Measurements from ENCODE around the gene HTR4.
"Not testable (repeated sequence)": the region's sequence is repeated elsewhere in the genome, so short reads cannot be mapped to it uniquely, and the experiment has no call there.

The HTR4 gene, protein sequence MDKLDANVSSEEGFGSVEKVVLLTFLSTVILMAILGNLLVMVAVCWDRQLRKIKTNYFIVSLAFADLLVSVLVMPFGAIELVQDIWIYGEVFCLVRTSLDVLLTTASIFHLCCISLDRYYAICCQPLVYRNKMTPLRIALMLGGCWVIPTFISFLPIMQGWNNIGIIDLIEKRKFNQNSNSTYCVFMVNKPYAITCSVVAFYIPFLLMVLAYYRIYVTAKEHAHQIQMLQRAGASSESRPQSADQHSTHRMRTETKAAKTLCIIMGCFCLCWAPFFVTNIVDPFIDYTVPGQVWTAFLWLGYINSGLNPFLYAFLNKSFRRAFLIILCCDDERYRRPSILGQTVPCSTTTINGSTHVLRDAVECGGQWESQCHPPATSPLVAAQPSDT

DNA sequence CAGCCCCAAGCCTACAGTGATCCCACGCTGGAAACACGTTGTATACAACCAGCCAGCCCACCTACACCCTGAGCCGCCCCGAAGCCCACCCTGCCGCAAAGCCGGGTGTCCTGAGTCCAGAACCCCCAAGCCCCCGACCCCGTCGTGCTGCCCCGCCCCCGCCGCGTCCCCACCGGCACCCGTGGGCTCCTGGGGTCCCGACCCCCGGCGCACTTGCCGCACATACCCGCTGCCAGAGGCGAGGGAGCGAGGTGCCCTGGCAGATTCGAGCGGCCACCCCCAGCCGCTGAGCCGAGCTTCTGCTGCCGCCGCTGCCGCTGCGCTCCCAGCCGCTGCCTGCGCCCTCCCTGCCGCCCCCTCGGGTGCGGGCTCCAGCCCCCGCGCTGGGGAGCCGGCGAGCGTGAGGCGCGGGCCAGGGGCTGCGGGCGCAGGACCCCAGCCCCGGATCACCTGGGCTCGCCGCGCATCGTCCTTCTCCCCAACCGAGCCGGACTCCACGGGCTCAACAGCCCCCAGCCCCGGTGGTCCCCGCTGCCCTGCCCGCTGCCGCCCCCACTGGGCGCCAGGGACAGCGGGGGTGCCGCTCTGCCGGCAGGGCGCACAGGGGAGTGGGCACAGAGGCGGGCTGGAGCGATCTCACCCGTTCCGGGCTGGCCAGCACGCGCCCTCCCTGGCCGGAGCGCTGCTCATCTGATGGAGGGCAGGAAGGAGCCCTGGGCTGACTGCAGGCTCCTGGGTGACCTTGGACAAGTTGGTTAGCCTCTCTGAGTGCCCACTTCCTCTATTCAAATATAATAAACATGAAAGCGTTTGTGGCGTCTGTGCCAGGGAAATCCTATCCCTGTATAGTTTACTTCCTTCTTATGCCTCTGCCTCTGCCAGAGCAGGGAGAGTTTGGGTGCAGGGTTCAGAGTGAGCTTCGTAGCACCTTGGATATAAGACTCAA is at the start of gene HTR4:
HTR4 (minus strand) TSS at position 692 of the 946 bp plus-strand sequence. CDS start 17,513 bp downstream, outside the sequence.
- no peak for DNase-seq

DNA sequence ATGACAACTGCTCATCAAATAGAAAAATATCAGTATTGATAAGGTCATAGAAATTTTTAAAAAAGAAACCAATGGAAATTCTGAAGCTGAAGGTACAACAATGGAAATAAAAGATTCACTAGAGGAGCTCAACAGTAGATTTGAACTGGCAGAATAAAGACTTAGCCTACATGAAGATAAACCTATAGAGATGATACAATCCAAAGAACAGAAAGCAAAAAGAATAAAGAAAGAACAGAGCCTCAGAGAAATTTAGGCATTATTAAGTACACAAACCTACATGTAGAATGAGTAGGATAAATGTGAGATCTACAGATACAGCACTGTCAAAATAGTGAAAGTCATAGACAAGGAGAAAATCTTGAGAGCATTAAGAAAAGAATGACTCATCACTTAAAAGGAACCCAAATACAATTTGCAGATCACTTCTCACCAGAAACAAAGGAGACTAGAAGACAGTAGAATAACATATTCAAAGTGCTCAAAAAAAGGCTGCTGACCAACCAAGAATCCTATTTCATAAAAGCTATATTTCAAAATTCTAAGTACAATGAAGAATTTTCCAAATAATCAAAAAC is 47.8 kb upstream of the HTR4 start:
- no peak for DNase-seq

DNA sequence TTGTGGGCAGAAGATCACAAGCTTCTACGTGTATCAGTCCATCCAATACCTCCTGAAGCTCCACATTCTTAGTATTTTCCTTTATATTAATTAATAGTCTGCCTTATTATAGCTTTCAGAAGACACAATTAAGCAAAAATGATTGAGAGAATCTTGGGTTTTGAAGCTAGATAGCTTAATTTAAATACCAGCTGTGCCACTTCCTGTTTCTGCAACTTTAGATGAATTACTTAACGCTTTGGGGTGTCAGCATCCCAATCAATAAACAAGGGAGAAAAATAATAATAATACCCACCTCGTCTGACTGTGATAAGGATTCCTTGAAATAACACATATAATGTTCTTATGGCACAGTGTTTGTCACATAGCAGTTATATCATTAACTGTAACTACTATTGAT is 44.7 kb upstream of the HTR4 start:
- no peak for DNase-seq

DNA sequence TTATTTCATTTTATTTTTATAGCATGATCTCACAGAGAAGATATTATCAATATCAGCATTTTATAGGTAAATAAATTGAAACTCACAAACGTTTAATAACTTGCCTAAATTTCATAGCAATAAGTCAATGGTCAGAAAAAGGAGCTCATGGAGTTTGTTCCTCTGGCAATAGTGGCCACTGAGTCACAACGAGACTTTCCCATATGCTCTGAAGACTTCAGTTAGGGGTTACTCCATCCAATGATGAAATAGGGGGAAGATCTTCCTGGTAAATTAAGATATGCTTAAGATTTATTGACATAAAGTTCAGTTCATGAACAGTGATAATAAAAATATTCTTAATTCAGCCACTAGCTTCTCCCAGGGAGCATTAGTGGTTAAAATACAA is 43.5 kb upstream of the HTR4 start:
- DNase-seq = no peak

DNA sequence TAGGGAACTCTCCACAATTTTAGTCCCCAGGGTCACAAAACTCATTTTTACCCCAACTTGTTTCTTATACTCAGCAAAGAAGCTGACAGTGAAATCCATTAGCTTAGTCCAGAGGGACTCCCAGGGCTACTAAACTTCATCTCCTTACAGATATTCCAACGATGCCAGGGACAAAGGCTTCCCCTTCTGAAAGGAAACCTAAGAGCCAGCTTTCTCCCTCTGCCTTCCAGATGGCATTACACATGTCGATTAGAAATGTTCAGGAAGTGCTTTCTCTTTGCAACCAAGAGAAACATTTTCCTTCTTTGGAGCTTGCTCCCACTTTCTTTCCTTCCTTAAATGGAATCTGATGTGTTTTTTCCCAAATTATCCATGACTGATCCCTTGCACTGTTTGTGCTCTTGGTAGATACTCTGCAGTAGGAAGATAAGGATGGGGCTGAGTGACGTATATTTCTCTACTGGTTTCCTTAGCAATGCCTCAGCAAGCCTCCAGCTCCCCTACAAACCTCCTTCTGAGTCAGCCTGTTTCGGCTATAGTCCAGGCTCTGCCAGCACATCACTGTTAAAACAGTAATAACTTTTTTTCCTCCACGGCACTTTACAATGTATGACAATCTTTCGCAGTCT is 43.0 kb upstream of the HTR4 start:
- DNase-seq = no peak

DNA sequence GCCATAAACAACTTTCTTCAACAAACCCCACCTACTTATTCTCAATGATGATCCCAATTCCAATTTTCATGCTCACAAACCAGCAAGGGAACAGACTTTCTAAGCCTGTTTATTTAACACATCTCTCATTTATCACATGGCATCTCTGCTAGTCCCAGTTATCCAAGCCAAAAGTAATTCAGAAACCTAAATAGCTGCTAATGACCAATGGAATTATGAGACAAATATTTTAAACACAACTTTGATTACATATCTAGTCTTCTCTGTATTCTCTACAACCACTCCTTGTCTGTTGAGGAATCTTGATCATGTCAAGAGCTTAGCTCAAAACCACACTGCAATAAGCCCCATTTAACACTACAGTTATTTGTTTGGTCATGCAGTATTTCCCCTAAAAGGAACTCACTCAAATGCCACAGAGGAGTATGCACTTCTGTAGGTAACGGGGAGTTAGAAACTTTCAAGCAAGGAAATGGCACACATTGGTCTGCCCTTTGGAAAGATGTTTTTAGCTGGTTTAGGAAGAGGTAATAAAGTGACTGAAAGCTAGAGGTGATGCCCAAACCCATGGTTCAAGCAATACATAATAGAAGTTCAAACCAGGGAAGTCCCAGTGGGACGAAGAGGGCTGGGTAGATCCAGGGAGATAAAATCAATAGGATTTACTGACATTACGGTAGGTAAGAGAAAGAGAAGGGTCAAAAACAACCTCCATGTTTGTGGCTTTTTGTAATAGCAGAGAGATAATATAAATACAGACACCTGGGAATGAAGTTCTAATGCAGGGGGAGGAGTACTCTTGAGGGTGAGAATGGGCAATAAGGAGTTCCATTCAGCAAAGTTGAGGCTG is 42.1 kb upstream of the HTR4 start:
- DNase-seq = no peak

DNA sequence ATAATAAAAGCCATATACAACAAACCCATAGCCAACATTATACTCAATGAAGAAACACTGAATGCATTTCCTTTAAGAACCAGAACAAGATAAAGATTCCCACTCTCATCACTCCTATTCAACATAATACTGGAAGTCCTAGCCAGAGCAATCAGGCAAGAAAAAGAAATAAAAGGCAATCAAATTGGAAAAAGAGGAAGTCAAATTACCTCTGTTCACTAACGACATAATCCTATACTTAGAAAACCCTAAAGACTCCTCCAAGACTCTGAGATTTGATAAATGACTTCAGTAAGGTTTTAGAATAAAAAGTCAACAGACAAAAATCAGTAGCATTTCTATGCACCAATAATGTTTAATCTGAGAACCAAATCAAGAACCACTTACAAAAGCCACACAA is 36.6 kb upstream of the HTR4 start:
- DNase-seq = no peak

DNA sequence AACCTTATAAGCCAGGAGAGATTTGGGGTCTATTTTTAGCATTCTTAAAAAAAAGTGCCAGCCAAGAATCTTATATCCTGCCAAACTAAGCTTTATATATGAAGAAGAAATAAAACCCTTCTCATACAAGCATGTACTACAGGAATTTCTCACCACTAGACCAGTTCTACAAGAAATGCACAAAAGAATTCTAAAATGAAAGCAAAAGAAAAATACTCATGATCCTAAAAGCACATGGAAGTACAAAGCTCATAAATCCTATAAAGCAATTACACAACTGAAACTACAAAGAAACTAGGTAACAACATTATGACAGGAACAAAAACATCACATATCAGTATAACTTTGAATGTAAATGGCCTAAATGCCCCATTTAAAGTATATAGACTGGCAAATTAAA is 34.5 kb upstream of the HTR4 start:
- DNase-seq = no peak

DNA sequence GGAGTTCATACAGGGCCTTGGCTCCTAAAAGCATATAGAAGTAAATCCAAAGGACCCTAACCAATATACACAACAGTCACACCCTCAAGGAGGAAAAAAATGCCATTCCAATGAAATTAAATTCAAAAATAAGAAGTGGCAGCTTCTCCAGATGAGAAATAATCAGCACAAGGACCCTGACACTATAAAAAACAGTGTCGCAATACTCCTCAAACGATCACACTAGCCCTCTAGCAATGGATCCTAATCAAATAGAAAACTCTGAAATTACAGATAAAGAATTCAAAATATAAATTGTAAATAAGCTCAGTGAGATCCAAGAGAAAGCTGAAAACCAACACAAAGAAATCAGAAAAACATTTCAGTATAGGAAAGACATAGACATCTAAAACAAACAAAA is 33.5 kb upstream of the HTR4 start:
- no peak for DNase-seq

DNA sequence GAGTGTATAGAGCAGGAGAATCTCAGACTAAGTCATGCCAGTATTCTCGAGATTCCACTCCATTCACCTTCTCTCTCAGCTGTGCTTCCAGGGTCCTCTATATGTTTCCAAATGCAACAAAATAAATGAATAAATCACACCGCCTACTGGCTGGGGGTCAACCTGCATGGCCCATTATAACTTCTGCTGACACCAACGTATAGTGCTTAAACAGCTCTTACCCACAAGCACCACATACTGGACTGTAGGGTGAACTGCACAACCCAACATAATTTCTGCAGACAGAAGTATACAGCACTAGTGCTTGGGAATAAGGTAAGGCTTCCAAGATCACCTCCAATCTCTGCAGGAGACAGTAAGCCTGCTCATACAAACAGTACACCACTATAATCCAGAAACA is 33.1 kb upstream of the HTR4 start:
- DNase-seq = no peak

DNA sequence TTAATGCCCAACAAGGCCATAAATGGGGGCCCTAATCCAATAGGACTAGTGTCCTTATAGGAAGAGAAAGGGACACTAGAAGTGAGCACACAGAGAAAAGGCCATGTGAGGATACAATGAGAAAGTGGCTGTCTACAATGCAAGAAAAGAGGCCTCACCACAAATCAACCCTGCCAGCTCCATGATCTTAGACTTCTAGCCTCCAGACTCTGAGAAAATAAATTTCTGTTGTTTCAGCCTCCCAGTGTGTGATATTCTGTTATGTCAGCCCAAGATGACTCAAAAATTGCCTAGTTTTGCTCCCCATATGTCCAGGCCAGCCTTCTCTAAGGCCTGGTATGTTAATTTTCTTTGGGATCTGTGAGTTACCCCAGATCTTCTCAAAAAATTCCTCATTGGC is 32.3 kb upstream of the HTR4 start:
- no peak for DNase-seq

DNA sequence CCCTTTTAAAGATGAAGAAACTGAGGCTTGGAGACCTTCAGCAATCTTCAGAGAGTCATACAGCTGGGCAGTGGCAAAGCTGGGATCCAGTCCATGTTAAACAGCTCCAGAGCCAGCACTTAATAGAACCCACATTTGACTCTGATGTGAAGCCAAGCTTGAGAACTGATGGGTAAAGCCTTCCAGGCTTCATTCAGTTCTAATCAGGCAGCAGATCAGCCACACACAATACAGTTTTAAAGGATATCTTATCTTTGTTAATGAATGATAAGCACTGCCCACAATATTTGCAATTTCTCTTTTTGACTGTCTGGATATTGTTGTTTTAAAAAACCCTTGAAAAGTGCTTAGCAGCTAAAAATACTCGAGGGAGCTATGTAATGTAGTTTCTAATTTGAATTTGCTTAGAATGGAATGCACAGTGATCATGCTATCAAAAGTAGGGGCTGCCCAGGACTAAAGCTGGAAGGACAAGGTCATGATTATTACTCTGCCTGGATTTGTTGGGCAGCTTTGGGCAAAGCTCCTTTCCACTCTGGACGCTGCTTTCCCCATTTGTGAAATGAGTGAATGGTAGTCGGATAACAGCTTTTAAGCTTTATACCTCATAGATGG is 31.3 kb upstream of the HTR4 start:
- no peak for DNase-seq

DNA sequence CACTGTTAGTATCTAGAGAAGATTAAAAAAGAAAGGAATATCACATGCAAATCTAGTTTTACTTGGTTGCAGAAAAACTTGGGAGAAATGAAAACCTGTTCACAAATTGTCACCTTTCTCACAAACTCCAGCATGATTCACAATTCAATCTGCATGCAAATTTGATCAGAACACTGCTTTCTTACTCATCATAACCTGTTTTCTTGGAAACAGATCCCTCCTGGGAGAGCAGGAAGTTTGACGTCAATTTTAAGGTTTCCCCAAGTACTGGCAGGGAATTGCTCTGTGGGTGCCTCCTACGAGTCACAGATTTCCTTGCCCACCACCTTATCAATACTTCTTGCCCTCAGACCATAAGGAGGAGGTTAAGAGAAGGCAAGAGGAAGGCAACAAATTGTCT is 30.2 kb upstream of the HTR4 start:
- no peak for DNase-seq

DNA sequence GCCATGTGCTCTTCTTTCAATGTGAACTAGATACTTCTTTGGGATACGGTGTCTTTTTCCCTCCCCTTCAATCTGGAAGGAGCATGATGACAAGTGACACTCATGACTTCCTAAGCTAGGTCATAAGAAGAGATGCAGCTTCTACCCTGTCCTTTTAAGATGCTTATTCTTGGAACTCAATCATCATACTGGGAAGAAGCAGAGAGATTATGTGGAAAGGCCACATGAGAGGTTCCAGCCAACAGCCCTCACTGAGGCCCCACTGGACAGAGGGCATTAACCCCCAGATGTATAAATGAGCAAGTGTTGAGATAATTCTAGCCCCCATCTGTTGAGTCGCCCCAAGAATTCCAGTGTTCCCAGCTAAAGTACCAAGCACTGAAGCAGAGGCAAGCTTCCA is 29.3 kb upstream of the HTR4 start:
- no peak for DNase-seq

DNA sequence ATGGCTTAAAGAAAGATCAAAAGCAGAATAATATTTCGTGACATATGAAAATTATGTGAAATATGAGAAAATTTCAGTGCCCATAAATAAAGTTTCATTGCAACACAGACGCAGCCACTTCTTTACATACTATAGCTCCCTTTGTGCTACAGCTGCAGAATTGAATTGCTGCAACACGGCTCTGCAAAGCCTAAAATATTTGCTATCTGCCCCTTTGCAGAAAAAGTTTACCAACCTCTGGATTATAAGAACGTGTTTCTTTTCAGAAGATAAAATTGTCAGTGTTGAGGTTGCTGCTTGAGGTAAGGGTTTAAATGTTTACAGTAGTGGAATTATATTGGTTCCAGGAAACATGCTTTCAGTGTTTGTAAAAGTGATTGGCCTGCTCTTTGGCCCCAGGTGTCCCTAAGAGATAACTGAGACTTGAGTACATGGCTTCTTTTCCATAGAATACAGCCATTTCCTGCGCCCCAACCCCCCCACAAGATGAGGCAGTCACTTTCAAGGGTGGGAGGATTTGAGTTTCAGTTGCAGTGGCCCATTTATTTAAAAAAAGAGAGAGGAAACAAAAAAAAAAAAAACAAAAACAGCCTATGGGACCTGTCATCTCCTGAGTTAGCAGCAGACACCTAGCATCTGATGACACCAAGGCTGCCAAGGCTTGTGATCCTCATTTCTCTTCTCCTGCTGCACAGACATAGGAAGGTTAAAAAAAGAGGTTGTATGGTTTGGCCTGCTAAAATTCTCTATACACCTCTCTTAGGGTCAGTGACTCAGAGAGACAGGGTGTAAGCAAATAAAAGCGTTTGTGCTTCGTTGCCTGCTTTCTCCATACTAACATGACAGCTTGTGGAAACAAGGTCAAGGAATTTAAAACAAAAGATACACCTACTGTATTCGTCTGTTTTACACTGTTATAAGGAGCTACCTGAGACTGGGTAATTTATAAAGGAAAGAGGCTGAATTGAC is 28.0 kb upstream of the HTR4 start:
- no peak for DNase-seq

DNA sequence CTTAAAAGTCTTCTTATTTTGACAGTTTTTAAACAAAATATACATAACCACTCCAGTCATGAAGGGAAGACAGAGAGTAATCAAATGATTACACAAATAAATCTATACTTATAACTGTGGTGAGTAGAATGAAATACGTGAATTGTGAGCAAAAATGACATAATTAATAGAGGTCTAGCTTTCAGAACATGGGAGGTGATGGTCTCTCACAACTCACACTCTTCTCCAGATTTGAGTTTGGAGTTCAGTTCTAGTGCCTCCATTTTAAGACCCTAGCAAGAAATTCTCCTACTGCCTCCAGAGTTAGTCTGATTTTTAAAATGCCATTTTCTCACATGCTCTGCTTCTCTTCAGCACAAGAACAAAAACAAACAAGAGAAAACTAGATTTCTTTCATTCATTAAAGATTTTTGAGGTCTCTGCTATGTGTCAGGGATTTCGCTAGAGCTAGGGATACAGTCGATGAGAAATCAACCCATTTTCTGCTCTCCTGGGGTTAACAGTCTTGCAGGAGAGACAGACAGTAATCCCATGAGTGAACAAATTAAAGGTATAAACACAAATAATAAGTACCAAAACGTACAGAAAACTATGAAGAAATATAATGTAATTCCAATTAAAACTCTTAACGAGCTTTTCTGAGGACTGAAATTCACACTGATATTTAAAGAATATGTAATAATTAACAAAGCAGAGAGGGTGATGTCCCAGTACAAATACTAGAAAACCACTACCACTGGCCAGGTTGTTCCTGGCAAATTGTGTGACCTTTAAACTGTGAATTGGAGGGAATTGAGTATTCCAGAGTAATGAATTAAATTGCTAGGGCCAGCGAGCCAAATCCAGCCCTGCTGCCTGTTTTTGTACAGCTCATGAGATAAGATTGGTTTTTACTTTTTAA is 27.1 kb upstream of the HTR4 start:
- no peak for DNase-seq

DNA sequence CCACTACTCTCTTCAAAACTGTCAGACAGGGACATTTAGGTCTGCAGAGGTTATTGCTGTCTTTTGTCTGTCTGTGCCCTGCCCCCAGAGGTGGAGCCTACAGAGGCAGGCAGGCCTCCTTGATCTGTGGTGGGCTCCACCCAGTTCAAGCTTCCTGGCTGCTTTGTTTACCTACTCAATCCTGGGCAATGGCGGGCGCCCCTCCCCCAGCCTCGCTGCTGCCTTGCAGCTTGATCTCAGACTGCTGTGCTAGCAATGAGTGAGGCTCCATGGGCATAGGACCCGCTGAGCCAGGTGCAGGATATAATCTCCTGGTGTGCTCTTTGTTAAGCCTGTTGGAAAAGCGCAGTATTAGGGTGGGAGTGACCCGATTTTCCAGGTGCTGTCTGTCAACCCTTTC is 19.4 kb upstream of the HTR4 start:
- not testable (repeated sequence) for DNase-seq

DNA sequence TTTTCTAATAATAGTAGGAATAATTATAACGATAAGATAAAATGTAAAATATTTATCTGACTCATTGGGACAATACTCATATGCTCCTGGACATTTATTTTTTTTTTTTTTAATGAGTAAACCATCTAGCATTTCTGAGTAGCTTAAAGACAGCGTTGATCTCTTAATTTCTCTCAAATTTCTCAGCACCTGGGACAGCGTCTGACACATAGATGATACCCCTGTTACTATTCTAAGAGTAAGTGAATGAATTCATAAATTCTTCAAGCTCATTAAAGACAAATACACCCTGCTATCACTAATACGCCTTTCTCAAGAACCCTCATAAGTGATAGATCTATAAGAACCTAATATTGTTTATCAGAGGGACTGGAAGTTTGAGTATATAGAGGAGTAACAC is 12.0 kb upstream of the HTR4 start:
- no peak for DNase-seq

DNA sequence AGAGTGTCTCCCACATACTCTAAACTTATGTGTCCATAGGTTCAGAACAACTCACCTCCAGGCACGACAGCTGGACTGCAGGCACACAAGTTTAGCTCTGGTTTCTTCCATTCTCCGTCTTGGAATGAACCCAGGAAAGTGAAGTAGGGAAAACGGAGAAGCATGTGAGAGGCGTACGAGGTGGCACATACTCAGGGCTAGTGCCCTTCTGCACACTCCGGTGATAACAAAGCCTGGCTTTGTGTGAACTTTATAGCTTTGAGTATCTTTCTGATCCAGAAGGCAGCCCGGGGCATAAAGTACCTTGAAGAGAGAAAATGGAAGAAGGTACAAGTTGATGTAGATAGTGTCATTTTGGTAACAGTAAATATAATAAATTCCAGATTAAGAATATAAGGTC is 11.1 kb upstream of the HTR4 start:
- no peak for DNase-seq
